Suprapubic skin (tissue), 4 donors: ENCODE results near the gene SPRED2. TPM values are rescaled to one million over a fixed set of nuclear protein-coding genes. Genes with fewer than 3 reads are reported as not detected.

ENCODE experiments used
- DNase-seq, 2 donors: peaks; one replicate each; pipeline ENCODE4 v3.0.0-alpha.2; 2019; ENCODE audit warnings: low spot score in 2 of 2
- H3K27ac ChIP-seq: fragments of 200-600 bp; sonication (generic); one replicate; pipeline ENCODE4 v1.5.1; 2019
- H3K27me3 ChIP-seq: fragments of 200-600 bp; sonication (generic); one replicate; pipeline ENCODE4 v1.5.1; 2019
- H3K36me3 ChIP-seq: fragments of 200-600 bp; sonication (generic); one replicate; pipeline ENCODE4 v1.5.1; 2019
- H3K4me1 ChIP-seq: fragments of 200-600 bp; sonication (generic); one replicate; pipeline ENCODE4 v1.5.1; 2019
- H3K4me3 ChIP-seq: fragments of 200-600 bp; sonication (generic); one replicate; pipeline ENCODE4 v1.5.1; 2019; ENCODE audit warnings: mild to moderate bottlenecking
- H3K9me3 ChIP-seq: fragments of 200-600 bp; sonication (generic); one replicate; pipeline ENCODE4 v1.5.1; 2019
- EP300 ChIP-seq: sonication (generic); formaldehyde crosslinking; IDR thresholded peaks from one replicate; pipeline ENCODE4 v1.6.1; 2017; ENCODE audit warnings: antibody characterized with exemption
- POLR2A ChIP-seq, 2 donors: fragments of 450-650 bp; IDR thresholded peaks; one replicate each; pipeline ENCODE4 v1.6.1; 2017; ENCODE audit warnings: antibody characterized with exemption in 2 of 2, mild to moderate bottlenecking in 2 of 2, moderate library complexity in 2 of 2
- POLR2AphosphoS5 ChIP-seq, 3 donors: sonication (generic); formaldehyde crosslinking; IDR thresholded peaks; one replicate each; pipeline ENCODE4 v1.6.1; 2017; ENCODE audit warnings: antibody characterized with exemption in 3 of 3
- WGBS: methylation state at CpG from one replicate; pipeline ENCODE4 v1.1.5; 2018; 5-methylcytosine and 5-hydroxymethylcytosine counted together
- total RNA-seq, 4 donors: library from RNA; depleted of rRNA; stranded (reverse); fragments of >200 nt; gene quantifications; one replicate each; pipeline ENCODE4 v1.1.0, GENCODE V29; 2016
- TF ChIP-seq, protein P1 (sequence below), 2 donors: fragments of 200-600 bp in 1 of 2; fragments of 450-650 bp in 1 of 2; sonication (generic) in 1 of 2; IDR thresholded peaks; one replicate each; pipeline ENCODE4 v1.5.1; 2016 to 2019; ENCODE audit warnings: antibody characterized with exemption in 2 of 2, mild to moderate bottlenecking in 1 of 2, moderate library complexity in 1 of 2

The SPRED2 gene
- total RNA-seq, 4 donors from 2014 or later, result 17.8 to 27.5 (median 18.7) TPM

DNA sequence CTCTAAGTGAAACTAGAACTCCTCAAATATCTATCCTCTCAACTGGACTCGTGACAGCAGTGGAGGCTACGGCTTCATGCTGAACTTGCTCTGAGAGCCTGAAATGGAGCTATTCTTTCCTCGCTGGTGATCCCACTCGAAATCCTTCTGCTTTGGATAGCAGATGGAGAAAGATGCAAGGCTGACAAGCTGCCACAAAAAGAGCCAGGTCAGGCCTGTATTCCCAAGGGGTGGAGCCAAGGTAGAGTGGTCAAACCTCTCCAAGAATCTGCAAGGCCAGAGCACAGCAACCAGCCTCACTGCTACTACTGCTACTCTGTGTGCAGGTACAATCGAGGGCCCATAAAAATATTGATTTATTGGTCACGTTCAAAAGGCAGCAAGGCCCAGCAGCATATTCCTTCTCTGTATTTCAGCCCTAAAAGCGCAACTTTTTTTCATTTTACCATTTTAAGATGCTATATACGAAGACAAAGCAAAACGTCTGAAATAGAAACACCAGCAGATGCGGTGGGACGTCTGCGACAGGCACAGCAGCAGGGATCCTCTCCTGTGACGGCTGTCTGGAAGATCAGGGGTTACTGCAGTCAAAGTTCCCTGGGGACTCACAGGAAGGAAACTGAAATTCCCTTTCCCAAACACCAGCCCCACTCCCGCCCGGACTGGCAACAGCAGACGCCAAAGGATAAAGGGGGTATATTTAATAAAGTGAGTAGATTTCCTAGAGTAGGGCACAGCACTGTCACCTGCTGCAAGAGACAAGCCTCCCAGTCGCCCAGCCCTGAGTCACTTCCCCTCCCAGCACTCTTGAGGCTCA is 2.4 kb downstream of the SPRED2 start:
- no peak for DNase-seq
- WGBS, result 31% methylated on average over 17 of the region's 17 CpGs
- no peak for TF ChIP-seq POLR2A (IDR thresholded peaks at IDR 0.05)
- TF ChIP-seq, protein P1, sequence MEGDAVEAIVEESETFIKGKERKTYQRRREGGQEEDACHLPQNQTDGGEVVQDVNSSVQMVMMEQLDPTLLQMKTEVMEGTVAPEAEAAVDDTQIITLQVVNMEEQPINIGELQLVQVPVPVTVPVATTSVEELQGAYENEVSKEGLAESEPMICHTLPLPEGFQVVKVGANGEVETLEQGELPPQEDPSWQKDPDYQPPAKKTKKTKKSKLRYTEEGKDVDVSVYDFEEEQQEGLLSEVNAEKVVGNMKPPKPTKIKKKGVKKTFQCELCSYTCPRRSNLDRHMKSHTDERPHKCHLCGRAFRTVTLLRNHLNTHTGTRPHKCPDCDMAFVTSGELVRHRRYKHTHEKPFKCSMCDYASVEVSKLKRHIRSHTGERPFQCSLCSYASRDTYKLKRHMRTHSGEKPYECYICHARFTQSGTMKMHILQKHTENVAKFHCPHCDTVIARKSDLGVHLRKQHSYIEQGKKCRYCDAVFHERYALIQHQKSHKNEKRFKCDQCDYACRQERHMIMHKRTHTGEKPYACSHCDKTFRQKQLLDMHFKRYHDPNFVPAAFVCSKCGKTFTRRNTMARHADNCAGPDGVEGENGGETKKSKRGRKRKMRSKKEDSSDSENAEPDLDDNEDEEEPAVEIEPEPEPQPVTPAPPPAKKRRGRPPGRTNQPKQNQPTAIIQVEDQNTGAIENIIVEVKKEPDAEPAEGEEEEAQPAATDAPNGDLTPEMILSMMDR (IDR thresholded peaks at IDR 0.05), result no peak
- no peak for TF ChIP-seq POLR2AphosphoS5 (IDR thresholded peaks at IDR 0.05)
- TF ChIP-seq EP300, result no peak
- Histone ChIP-seq H3K4me1 (peaks cover 25% of the 10 kb centered on the region), H3K27me3 (no peaks in the 10 kb centered on the region), H3K27ac (peak overlapping the region; percentile 14), H3K9me3 (no peaks in the 10 kb centered on the region), H3K36me3 (no peaks in the 10 kb centered on the region), H3K4me3 (peak overlapping the region; percentile 94)

DNA sequence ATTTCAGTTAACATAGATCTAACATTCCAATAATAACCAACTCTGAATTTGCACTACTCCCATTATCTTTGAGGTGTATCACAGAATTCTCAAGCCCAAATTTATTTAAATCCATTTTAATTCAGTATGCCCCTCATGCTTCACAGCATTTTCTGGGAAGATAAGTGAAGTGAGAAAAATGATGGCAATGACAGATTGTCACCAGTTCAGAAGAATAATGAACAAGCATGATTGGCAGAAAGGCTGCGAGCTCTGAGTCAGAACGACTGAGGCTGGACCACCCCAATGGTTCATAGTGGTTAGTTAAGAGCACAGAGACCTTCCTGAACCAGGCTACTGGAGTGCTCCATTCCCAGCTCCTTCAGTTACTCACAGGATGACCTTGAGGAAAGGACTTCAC is 4.9 kb downstream of the SPRED2 start:
- 79% methylated on average over 2 of the region's 2 CpGs for whole genome bisulfite sequencing
- H3K4me3 ChIP-seq, result no peak overlapping the region
- H3K27ac ChIP-seq, result no peak overlapping the region
- no peak for DNase-seq
- no peaks in the 10 kb centered on the region for H3K9me3 ChIP-seq
- TF ChIP-seq POLR2AphosphoS5 (IDR thresholded peaks at IDR 0.05) (no peak), EP300 (no peak), POLR2A (IDR thresholded peaks at IDR 0.05) (no peak)
- TF ChIP-seq, protein P1 (IDR thresholded peaks at IDR 0.05), result no peak
- no peaks in the 10 kb centered on the region for H3K27me3 ChIP-seq
- peaks cover 16% of the 10 kb centered on the region for H3K4me1 ChIP-seq
- no peaks in the 10 kb centered on the region for H3K36me3 ChIP-seq

DNA sequence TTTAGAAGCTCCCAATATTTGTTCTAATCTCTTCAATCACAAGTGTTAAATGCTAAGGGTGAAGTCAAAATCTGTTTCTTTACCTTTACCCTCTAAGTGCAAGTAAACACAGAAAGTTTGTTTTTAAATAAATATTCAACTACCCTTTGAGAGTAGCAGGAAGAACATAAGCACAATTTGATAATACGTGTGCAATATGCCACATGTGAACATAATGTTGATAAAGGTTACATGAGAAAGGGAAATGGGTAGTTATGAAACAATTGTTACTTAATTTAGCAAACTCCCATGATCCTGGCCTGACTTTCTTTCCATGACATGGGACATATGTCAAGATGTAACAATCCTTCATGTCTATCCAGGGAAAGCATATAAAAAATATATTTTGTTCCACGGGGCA is 7.1 kb downstream of the SPRED2 start:
- Histone ChIP-seq H3K4me3 (no peak overlapping the region), H3K4me1 (peaks cover 25% of the 10 kb centered on the region), H3K36me3 (no peaks in the 10 kb centered on the region), H3K27ac (no peak overlapping the region), H3K27me3 (no peaks in the 10 kb centered on the region), H3K9me3 (no peaks in the 10 kb centered on the region)
- no peak for DNase-seq
- WGBS, result 69% methylated on average over 2 of the region's 2 CpGs
- TF ChIP-seq EP300 (no peak), POLR2A (IDR thresholded peaks at IDR 0.05) (no peak)
- TF ChIP-seq, protein P1 (IDR thresholded peaks at IDR 0.05), result no peak

DNA sequence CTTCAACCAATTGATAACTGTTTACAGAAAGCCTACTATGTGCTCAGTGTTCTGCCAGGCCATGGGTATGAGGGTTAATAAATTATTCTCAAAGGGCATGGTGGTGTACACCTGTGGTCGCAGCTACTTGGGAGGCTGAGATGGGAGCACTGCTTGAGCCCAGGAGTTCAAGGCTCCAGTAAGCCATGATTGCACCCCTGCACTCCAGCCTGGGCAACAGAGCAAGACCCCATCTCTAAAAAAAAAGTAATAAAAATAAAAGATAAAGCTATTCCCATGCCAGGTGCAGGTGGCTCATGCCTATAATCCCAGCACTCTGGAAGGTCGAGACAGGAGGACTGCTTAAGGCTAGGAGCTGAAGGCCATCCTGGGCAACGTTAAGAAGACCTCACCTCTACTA is 8.0 kb downstream of the SPRED2 start:
- TF ChIP-seq POLR2AphosphoS5 (IDR thresholded peaks at IDR 0.05), result no peak
- no peak for TF ChIP-seq EP300
- TF ChIP-seq POLR2A (IDR thresholded peaks at IDR 0.05), result no peak
- TF ChIP-seq, protein P1 (IDR thresholded peaks at IDR 0.05), result no peak
- H3K4me1 ChIP-seq, result peaks cover 17% of the 10 kb centered on the region
- 96% methylated on average over 3 of the region's 3 CpGs for WGBS

DNA sequence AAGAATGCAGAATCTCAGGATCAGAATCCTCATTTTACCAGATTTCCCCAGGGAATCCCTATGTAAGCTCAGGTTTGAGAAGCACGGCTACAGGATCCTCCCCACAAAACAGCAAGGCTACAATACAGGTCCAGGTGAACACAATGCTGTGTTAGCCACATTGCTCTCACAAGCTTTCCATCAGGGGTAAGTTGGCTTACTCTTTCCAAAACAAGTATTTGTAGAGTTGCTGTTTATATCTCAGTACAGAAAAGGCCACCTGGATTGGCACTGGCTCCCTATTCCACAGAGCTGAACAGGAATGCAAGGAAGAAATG is 11.0 kb downstream of the SPRED2 start:
- H3K36me3 ChIP-seq, result no peaks in the 10 kb centered on the region
- no peak overlapping the region for H3K4me3 ChIP-seq
- H3K9me3 ChIP-seq, result no peaks in the 10 kb centered on the region
- no peak overlapping the region for H3K27ac ChIP-seq
- H3K27me3 ChIP-seq, result no peaks in the 10 kb centered on the region
- DNase-seq, result no peak
- TF ChIP-seq, protein P1 (IDR thresholded peaks at IDR 0.05), result no peak
- TF ChIP-seq POLR2A (IDR thresholded peaks at IDR 0.05) (no peak), EP300 (no peak), POLR2AphosphoS5 (IDR thresholded peaks at IDR 0.05) (no peak)
- 67% methylated on average over 1 of the region's 1 CpG for WGBS
- peaks cover 18% of the 10 kb centered on the region for H3K4me1 ChIP-seq

More for the DNA sequence above, 8.0 kb downstream of the SPRED2 start:
- no peaks in the 10 kb centered on the region for H3K36me3 ChIP-seq
- no peak overlapping the region for H3K4me3 ChIP-seq
- H3K27ac ChIP-seq, result no peak overlapping the region
- no peaks in the 10 kb centered on the region for H3K27me3 ChIP-seq
- no peaks in the 10 kb centered on the region for H3K9me3 ChIP-seq
- no peak for DNase-seq
